ENCODE measurements around the gene SFMBT2.

SFMBT2 gene

GRCh38 chr10:7239312-7239985, 171.4 kb downstream of the SFMBT2 start:
- H3K4me2 ChIP-seq (ENCODE audit: low read length) = 0 out of 2 replicates have a peak overlapping the region, but pooled peaks have one; percentile 2
- TF ChIP-seq, protein P1, sequence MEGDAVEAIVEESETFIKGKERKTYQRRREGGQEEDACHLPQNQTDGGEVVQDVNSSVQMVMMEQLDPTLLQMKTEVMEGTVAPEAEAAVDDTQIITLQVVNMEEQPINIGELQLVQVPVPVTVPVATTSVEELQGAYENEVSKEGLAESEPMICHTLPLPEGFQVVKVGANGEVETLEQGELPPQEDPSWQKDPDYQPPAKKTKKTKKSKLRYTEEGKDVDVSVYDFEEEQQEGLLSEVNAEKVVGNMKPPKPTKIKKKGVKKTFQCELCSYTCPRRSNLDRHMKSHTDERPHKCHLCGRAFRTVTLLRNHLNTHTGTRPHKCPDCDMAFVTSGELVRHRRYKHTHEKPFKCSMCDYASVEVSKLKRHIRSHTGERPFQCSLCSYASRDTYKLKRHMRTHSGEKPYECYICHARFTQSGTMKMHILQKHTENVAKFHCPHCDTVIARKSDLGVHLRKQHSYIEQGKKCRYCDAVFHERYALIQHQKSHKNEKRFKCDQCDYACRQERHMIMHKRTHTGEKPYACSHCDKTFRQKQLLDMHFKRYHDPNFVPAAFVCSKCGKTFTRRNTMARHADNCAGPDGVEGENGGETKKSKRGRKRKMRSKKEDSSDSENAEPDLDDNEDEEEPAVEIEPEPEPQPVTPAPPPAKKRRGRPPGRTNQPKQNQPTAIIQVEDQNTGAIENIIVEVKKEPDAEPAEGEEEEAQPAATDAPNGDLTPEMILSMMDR (IDR thresholded peaks at IDR 0.05; ENCODE audit: low read depth, low read length) = no peak
- no peak for TF ChIP-seq EZH2phosphoT487 (IDR thresholded peaks at IDR 0.05; ENCODE audit: low read depth)
- peaks cover 30% of the 10 kb centered on the region for H3K4me1 ChIP-seq (ENCODE audit: low read length)
- H3K27ac ChIP-seq (ENCODE audit: low read length) = no peak overlapping the region
- no peaks in the 10 kb centered on the region for H3K27me3 ChIP-seq (ENCODE audit: low read depth, low read length)
- no peaks in the 10 kb centered on the region for H3K9me3 ChIP-seq (ENCODE audit: insufficient read depth, low read length)
- no peak overlapping the region for H2AFZ ChIP-seq (ENCODE audit: low read depth, low read length)
- peaks cover 7% of the 10 kb centered on the region; the same call in 1 of the 2 replicates for H3K79me2 ChIP-seq (ENCODE audit: low read length)
- H3K4me3 ChIP-seq (ENCODE audit: low read length) = no peak overlapping the region
- H3K36me3 ChIP-seq (replicated peaks; ENCODE audit: low read depth, low read length) = peaks cover 21% of the 10 kb centered on the region
- no peak overlapping the region for H3K9ac ChIP-seq (ENCODE audit: low read length)
- peaks cover 20% of the 10 kb centered on the region for H4K20me1 ChIP-seq (ENCODE audit: insufficient read depth, low read length)

DNA sequence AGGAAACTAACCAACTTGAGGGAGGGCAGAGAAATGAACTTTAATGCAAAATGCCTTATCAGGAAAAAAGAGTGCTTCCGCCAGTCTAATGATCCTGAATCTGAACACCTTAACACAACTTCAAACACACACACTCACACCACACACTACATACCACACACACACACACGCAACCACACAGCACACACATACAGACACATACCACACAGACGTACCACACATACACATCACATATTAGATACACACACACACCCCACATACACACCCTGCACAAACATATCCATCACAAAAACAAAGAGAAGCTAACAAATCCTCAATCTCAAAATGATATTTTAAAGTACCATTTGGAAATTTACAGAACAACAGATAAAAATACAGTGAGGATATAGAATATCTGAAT, 175.5 kb downstream of the SFMBT2 start:
- H3K4me3 ChIP-seq (ENCODE audit: low read length) = no peak overlapping the region
- no peaks in the 10 kb centered on the region for H3K36me3 ChIP-seq (replicated peaks; ENCODE audit: low read depth, low read length)
- no peak overlapping the region for H3K4me2 ChIP-seq (ENCODE audit: low read length)
- H4K20me1 ChIP-seq (ENCODE audit: insufficient read depth, low read length) = peaks cover 10% of the 10 kb centered on the region
- no peak for TF ChIP-seq EZH2phosphoT487 (IDR thresholded peaks at IDR 0.05; ENCODE audit: low read depth)
- H3K27me3 ChIP-seq (ENCODE audit: low read depth, low read length) = no peaks in the 10 kb centered on the region
- H3K9me3 ChIP-seq (ENCODE audit: insufficient read depth, low read length) = no peaks in the 10 kb centered on the region
- H3K9ac ChIP-seq (ENCODE audit: low read length) = no peak overlapping the region
- no peak overlapping the region for H2AFZ ChIP-seq (ENCODE audit: low read depth, low read length)
- H3K27ac ChIP-seq (ENCODE audit: low read length) = no peak overlapping the region
- H3K4me1 ChIP-seq (ENCODE audit: low read length) = peaks cover 18% of the 10 kb centered on the region
- peaks cover 7% of the 10 kb centered on the region; the same call in 1 of the 2 replicates for H3K79me2 ChIP-seq (ENCODE audit: low read length)

DNA sequence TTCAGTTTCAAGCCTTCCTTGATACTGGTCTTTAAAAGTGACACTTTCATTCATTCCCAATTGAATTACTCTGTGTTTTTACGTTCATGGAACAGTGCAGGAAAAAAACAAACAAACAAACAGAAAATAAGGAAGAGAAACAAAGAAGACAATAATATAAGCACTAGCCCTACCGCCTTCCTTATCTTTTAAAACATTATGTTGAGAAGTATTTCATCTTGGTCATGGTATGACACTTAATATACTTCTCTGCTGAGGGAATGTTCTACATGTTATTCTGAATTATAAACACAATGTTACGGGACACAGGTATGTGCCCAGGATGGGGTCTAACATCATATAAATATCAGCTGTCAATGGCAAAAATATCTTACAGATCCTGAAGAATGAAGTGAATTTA, 176.7 kb downstream of the SFMBT2 start:
- Histone ChIP-seq H3K79me2 (ENCODE audit: low read length) (peaks cover 7% of the 10 kb centered on the region; the same call in 1 of the 2 replicates), H3K9ac (ENCODE audit: low read length) (no peak overlapping the region), H3K4me2 (ENCODE audit: low read length) (no peak overlapping the region), H3K4me1 (ENCODE audit: low read length) (peaks cover 10% of the 10 kb centered on the region), H3K9me3 (ENCODE audit: insufficient read depth, low read length) (no peaks in the 10 kb centered on the region), H2AFZ (ENCODE audit: low read depth, low read length) (no peak overlapping the region), H3K4me3 (ENCODE audit: low read length) (no peak overlapping the region), H3K27ac (ENCODE audit: low read length) (no peak overlapping the region), H3K27me3 (ENCODE audit: low read depth, low read length) (no peaks in the 10 kb centered on the region), H4K20me1 (ENCODE audit: insufficient read depth, low read length) (peaks cover 8% of the 10 kb centered on the region), H3K36me3 (replicated peaks; ENCODE audit: low read depth, low read length) (no peaks in the 10 kb centered on the region)
- no peak for TF ChIP-seq EZH2phosphoT487 (IDR thresholded peaks at IDR 0.05; ENCODE audit: low read depth)
- TF ChIP-seq, protein P1 (IDR thresholded peaks at IDR 0.05; ENCODE audit: low read depth, low read length) = no peak

- TF ChIP-seq EZH2phosphoT487 (IDR thresholded peaks at IDR 0.05; ENCODE audit: low read depth) = no peak
- TF ChIP-seq, protein P1 (IDR thresholded peaks at IDR 0.05; ENCODE audit: low read depth, low read length) = no peak
- Histone ChIP-seq H3K36me3 (replicated peaks; ENCODE audit: low read depth, low read length) (no peaks in the 10 kb centered on the region), H3K4me3 (ENCODE audit: low read length) (no peak overlapping the region), H3K27me3 (ENCODE audit: low read depth, low read length) (no peaks in the 10 kb centered on the region), H2AFZ (ENCODE audit: low read depth, low read length) (no peak overlapping the region), H3K9ac (ENCODE audit: low read length) (no peak overlapping the region), H3K4me1 (ENCODE audit: low read length) (peaks cover 7% of the 10 kb centered on the region), H3K9me3 (ENCODE audit: insufficient read depth, low read length) (no peaks in the 10 kb centered on the region), H3K4me2 (ENCODE audit: low read length) (no peak overlapping the region), H4K20me1 (ENCODE audit: insufficient read depth, low read length) (peaks cover 4% of the 10 kb centered on the region; the same call in 1 of the 2 replicates), H3K79me2 (ENCODE audit: low read length) (peaks cover 7% of the 10 kb centered on the region; the same call in 1 of the 2 replicates), H3K27ac (ENCODE audit: low read length) (no peak overlapping the region)
Measured at GRCh38 chr10:7233259-7233991, 177.4 kb downstream of the SFMBT2 start.
